NCI-H2171 (cell line): ENCODE results near the gene FGF8.

Experiments used
- DNase-seq: peaks from one replicate; lab custom pipeline; 2025; lab: John Stamatoyannopoulos, UW

Gene FGF8

DNA sequence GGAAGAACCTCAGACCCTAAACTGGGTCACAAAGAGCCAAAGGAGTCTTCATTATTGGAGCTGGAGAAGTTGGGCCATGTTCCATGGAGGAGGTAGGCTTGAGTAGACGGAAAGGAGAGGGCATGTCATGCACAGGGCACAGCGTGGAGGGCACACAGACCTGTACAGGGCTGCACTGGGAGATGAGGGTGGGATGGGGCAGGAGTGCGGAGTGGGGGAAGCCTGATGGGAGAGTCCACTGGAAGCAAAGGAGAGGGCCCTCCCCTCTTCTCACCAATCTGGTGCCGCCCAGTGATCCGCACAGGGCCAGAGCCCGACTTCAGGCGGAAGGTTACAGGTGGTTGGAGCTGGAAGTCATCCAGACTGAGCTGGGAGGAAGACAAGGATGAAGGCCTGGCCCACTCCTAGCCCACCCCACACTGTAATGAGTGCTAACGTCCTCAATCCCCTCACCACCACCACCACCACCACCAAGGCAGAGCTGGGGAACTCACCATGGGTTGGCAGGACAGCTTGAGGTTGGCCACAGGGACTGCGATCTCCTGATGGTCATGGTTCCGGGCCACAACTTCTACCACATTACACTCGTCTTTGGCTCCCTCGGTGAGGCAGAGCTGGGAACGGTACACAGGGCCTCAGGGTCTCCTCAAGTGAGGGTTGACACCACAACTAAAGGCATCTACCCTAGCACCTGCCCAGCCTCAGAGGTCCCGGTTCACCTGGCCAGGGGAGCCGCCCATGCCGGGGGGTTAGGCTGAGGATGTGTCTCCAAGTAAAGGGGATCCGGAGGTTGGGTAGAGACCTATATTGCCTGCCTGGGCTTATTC, 6.3 kb upstream of the FGF8 start:
- DNase-seq, result no peak

DNA sequence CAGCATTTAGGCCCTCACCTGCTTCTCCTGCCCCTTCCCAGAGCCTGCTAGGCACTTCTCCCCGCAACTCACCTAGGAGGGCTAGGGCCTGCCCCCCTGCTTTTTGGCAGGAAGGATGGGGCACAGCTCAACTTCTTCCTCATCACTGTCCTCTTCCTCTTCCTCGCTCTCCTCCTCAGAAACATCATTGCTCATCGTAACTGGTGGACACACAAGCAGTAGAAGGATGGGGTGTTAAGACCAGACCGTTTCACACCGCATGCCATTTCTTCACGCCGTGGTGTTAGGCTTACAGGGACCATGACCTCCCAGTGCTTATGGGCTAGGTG, 5.7 kb upstream of the FGF8 start:
- DNase-seq, result no peak

- peak; percentile 52 for DNase-seq
These were observed 5.1 kb upstream of the FGF8 start for GRCh38 chr10:101780818-101781654.

- no peak for DNase-seq
These were observed 4.4 kb upstream of the FGF8 start for GRCh38 chr10:101780187-101780817.

DNA sequence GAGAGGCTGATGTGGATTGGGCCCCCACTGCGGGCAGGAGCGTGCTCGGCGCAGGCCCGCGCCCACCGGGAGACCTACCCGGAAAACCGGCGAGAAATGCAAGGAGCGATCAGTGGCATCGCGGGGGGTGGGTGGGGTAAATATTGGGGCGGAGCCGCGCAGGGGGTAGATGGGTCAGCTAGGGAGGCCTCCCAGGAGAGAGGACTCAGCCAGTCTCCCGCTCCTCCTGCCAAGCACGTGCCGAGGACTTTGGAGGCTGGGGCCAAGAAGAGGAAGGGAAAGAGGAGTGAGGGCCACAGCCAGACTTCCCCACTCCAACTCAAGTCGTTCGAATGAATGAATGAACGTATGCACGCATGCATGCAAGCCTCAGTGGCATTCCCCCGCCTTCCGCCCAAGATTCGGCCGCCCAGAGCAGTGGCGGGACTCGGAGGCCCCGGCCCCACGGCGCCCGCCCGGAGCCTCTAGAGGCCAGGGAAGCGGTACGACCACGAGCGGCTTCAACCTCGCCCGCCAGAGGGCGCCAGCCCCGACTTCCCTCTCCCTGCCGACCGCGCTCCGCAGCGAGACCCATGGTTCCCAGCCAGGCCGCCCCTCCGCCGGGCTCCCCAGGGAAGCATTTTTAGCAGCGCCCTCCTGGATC, 3.8 kb upstream of the FGF8 start:
- peak; percentile 58 for DNase-seq

DNA sequence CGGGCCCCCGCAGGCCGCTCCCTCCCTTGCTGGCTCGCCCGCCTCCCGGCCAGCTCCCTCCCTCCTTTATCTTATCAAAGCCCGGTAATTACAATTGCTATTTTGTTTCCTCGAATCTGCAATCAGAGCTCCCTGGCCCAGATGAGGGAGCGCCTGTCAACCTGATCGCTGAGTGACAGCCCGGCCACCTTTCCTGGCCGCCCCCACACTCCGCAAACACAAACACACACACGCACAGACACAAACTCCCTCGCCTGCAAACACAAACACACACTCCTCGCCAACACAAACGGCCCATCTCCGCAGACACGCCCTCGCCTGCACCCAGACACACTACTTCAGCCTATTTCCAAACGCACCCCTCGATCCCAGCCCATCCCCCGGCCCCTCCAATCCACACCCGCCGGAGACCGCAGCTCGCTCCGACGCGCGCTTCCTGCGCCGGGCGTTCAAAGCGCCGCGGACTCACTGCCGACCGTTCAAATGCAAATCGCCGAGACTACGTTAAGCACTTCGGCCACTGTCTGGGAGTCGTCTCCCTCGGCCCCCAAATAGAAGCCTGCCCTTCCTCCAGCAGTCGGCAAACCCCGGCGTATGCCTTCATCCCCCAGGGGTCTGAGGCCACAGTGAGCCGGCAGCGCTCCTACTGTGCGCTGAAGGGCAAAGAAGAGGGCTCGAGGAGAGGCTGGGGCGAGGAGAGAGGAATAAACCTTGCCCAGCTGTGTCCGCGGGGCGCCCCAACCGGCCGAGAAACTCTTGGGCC, 3.0 kb upstream of the FGF8 start:
- DNase-seq, result no peak

DNA sequence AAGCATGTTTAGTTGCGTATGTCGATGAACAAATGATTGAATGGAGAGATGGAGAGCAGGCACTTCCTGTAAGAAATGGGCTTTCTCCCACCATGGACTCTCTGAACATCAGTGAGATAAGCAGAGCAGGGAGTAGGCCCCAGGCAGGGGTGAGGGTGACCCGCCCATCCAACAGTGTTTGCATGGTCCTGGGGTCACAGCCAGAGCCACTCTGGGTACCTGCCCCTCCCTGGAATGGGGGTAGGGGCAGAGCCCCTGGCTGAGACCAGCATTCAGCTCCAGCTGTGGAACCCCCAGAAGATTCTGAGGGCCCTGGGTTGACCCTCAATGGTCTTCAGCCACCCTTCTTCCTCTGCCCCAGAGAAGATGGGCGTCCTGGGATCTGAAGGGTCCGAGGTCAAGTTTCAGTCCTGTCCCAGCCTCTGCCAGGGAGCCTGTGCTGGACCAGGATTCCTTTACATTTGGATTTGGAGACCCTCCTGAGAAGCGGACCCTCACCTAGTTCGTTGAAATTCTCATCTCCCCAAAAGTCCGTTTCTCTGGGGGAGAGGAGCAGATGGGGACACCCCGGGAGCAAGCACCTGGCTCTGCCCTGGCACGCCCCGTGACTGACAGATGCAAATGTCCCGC, 2.4 kb upstream of the FGF8 start:
- no peak for DNase-seq

GRCh38 chr10:101777619-101778145, 1.8 kb upstream of the FGF8 start:
- DNase-seq, result no peak

DNA sequence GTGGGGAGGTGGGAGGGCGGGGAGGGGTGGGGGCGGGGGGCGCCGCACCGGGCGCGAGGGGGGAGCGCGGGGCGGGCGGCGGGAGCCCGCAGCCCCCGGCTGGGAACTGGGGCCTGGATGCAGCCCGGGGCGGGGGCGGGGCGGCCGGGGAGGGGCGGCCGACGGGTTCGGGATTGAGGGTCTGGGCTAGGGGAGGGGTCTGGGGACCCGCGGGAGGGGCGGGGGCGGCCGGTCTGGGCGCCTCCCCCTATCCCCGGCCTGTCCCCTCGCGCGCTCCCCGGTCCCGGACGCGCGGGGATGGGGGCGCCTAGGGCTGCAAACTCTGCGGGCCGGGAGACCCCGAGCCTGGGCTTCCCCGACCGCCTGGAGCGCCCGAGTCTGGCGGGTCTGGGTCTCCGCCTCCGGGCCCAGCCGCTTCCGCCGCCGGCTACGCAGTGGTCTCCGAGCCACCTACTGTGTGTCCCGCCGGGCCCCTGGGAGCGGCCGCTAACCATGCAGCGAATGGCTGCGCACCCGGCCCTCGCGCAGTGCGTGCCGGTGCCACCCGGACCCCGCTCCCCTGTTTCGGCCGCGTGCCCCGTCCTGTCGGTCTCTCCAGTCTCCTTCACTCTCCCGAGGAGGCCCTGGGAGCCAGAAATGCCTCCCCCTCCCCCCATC, 375 bp upstream of the FGF8 start:
- DNase-seq, result no peak

DNA sequence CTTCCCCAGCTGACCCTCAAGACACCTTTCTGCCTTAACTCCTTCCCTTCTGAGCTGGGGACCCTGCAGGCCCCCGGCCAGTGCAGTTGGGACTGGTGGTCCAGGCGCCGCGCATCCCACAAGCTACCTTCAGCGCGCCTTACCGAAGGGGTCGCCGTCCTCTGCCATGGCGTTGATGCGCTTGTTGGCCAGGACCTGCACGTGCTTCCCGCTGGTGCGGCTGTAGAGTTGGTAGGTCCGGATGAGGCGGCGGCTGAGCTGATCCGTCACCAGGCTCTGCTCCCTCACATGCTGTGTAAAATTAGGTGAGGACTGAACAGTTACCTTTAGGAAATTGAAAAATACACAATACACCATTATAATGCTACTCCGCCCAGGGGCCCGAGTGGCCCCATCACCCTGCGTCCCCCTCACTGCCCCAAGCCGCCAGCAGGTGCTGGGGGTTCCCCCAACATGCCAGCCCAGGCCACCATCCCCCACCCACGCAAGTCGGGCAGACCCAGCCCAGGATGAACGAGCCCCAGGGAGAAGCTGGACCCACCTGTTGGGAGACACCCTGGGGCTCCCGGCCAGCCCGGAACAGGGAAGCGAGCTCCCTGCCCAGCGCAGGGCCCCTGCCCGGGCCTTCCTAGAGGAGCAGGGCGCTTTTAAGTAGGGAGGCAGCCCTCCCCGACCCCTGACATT, 1.2 kb downstream of the FGF8 start:
- DNase-seq, result no peak

GRCh38 chr10:101773923-101774588, 1.9 kb downstream of the FGF8 start:
- DNase-seq, result no peak

DNA sequence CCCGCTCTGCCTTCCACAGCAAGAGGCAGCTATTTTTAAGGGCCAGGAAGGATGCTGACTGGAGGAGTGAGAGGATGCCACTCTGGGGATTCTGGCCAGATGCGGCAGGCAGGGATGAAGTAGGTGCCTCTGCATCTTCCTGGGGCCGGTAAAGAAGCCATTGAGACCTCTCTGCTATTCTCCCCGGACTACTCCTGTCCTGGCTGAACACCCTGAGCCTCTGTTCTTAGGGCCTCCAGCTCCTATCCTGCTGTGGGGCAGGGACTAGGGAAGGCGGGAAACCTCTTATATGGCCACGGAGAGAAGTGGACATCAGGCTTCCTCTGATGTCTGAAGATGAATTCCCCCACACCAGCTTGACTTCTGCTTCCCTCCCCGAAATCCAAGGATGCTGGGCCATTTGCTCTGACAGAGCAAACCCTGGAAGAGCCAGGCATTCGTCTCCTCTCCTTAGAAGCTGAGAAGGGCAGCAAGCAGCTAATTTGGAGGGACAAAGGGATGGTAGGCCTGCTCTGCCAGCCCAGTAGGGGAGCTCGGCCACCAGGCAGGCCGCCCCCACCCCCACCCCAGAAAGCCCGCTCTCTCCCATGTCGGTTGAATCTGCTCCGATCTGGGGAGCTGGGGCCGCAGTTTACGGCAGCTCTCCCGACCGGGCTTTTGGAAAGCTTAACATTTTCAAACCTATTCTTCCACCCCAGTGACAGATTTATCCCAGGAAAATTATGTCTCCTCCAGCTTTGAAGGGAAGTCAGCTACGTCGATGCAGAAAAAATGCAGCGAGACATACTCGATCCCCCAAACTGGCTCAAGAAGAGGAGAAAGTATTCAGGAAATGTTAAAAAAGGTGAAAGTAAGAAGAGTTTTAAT, 2.8 kb downstream of the FGF8 start:
- no peak for DNase-seq

DNA sequence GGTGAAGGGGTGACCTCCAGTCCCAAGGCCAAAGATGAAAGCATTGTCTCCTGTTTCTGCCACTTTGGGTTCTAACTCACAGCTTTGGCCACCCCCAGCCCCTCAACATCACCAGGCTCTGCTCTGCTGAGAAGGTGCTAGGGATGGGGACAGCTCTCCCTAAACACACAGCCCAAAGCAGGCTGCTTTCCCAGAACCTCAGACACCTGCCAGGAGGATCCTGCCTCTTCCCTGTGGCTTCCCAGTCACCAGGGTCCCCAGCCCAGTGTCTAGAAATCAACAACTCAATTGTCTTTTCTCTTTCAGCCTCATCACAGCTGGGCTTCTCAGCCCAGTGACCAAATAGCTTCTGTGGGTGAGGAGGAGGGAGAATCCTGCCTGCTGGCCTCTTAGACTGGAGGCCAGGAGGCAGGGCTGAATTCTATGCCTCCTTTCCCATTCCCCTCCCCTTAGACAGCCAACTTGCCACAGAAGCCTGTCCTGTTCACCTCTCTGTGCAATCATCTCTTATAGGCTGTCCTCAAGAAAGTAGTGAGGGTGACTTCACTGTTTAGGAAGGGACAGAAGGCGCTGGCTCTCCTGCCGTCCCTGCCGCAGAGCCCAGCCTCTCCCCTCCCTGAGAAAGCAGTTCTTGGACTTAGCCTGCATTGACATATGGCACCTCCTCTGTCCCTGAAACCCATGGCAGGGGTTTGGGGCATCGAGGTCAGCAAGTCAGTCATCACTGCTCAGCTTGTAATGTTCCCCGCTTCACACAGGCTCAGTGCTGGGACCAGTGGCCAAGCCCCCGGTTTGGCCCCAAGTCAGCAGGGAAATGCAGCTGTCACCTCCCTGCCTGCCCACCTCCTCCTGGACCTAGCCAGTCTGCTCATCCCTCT, 3.7 kb downstream of the FGF8 start:
- no peak for DNase-seq

- DNase-seq, result no peak
These were observed 4.5 kb downstream of the FGF8 start for GRCh38 chr10:101771380-101771779.

DNA sequence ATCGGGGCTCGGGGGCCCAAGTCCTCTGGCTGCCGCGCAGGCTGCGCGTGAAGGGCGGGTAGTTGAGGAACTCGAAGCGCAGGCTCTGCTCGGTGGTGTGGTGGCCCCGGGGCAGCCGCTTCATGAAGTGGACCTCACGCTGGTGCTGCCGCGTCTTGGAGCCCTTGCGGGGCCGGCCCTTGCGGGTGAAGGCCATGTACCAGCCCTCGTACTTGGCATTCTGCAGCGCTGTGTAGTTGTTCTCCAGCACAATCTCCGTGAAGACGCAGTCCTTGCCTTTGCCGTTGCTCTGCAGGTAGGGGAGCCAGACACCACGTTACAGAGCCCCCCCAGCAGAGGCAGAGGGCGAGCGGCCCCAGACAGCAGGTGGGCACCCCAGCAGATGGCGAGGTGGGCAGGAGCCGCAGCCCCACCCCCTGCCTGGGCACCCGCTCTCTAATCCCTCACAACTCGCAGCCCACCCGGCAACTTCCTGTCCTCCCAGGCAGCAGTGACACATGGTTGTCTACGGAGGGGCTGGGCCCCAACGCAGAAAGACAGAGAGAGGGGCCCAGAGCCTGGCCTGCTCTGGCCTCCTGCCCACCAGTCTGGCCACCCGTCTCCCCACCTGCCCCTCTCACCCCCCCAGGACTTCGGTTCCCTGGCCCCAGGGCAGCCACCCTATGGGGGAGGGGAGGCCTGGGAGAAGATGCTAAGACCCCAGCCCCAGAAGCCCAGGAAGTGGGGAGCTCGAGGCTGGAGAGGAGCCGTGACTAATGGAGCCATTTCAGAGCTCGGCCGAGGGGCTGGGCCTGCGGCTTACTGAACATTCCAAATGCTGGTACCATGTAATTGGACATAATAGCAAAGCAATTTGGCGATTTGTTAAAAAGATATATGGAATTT, 5.3 kb downstream of the FGF8 start:
- DNase-seq, result no peak

DNA sequence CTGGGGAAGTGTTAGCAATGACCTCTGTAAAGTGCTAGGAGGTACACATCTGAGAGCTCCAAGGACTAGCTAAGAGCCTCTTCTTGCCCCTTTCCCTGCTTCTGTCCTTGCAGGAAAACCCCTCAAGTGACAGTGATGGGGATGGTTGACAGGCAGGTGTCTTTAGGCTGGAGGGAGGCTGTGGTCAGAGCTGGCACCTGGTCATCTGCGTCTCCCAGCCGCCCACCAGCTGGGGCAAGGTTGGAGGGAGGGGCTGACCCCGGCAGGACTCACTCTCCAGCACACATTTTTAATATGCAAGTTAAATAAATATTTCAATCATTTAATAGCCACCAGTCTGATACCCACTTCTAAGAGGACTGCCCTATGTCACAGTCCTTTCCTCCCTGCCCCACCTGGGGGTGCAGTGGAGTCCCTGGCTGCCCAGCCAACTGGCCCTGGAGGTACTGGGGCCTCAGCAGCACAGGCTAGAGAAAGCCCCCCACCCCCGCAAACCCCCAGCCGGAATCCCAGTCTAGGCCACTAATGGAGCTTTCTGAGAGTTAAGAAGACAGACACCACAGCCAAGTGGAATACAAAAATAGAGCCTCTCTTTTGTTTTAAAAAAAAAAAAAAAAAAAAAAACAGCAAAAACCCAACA, 6.3 kb downstream of the FGF8 start:
- DNase-seq, result no peak
